PC-3 (cell line): Measurements from ENCODE around the gene ERBB2. TPM values are rescaled to one million over a fixed set of nuclear protein-coding genes. Genes with fewer than 3 reads are reported as not detected.

ENCODE experiments used
- ATAC-seq: fragments of 200-7000 bp; cut with Tn5 transposase; 2 replicates; pipeline ENCODE4 v1.9.1; 2020; ENCODE audit warnings: mild to moderate bottlenecking, moderate library complexity
- BruUV-seq: library from RNA; stranded (reverse); fragments of 400-500 nt; replicated peaks from 2 replicates; lab custom pipeline; 2021; lab: Mats Ljungman, UMichigan
- CTCF ChIA-PET: fragments of 300-600 bp; sonication (Branson Sonifier 250); formaldehyde crosslinking; loops from one replicate; lab custom pipeline; 2022; ENCODE audit warnings: antibody characterized with exemption; lab: Charles Lee
- POLR2A ChIA-PET: fragments of 300-600 bp; sonication (Branson Sonifier 250); formaldehyde crosslinking; loops from one replicate; lab custom pipeline; 2022; ENCODE audit warnings: antibody characterized with exemption; ENCODE audit not compliant: unreplicated experiment; lab: Charles Lee
- DNase-seq: peaks from one replicate; pipeline ENCODE4 v3.0.0-alpha.2; 2015
- H2AFZ ChIP-seq: fragments of 300-600 bp; sonication (generic); 2 replicates; pipeline ENCODE4 v1.6.0; 2016; ENCODE audit warnings: antibody characterized with exemption, low read length
- H3F3A ChIP-seq: fragments of 300-600 bp; sonication (generic); one replicate; pipeline ENCODE4 v1.6.0; 2017; ENCODE audit warnings: antibody characterized with exemption, low read length, control low read depth, mild to moderate bottlenecking; ENCODE audit not compliant: unreplicated experiment
- H3K27ac ChIP-seq: fragments of 300-600 bp; sonication (generic); 2 replicates; pipeline ENCODE4 v1.5.1; 2016; ENCODE audit warnings: mild to moderate bottlenecking, low read length
- H3K27me3 ChIP-seq: fragments of 300-600 bp; sonication (generic); 2 replicates; pipeline ENCODE4 v1.6.1; 2016; ENCODE audit warnings: low read length, mixed read lengths
- H3K36me3 ChIP-seq: fragments of 300-600 bp; sonication (generic); 2 replicates; pipeline ENCODE4 v1.6.1; 2016; ENCODE audit warnings: low read depth, mixed run types, low read length, mixed read lengths
- H3K4me1 ChIP-seq: fragments of 300-600 bp; sonication (generic); 2 replicates; pipeline ENCODE4 v1.5.1; 2016; ENCODE audit warnings: low read length; ENCODE audit not compliant: insufficient read depth
- H3K4me2 ChIP-seq: fragments of 300-600 bp; sonication (generic); 2 replicates; pipeline ENCODE4 v1.6.0; 2016; ENCODE audit warnings: low read length
- H3K4me3 ChIP-seq: fragments of 300-600 bp; sonication (generic); 2 replicates; pipeline ENCODE4 v1.5.1; 2016; ENCODE audit warnings: mild to moderate bottlenecking, low read length, mixed read lengths
- H3K79me2 ChIP-seq: fragments of 300-600 bp; sonication (generic); 2 replicates; pipeline ENCODE4 v1.6.1; 2017; ENCODE audit warnings: low read length, mixed read lengths
- H3K9ac ChIP-seq: fragments of 300-600 bp; sonication (generic); 2 replicates; pipeline ENCODE4 v1.6.0; 2016; ENCODE audit warnings: mild to moderate bottlenecking, low read length
- H3K9me2 ChIP-seq: fragments of 300-600 bp; sonication (generic); replicated peaks from 2 replicates; pipeline ENCODE4 v1.6.1; 2016; ENCODE audit warnings: mixed run types, low read length, mixed read lengths
- H3K9me3 ChIP-seq: fragments of 300-600 bp; sonication (generic); 2 replicates; pipeline ENCODE4 v1.6.1; 2016; ENCODE audit warnings: low read length, mixed read lengths
- H4K20me1 ChIP-seq: fragments of 300-600 bp; sonication (generic); 2 replicates; pipeline ENCODE4 v1.6.1; 2016; ENCODE audit warnings: low read length, mixed read lengths
- EZH2 ChIP-seq: fragments of 300-600 bp; sonication (generic); IDR thresholded peaks from one replicate; pipeline ENCODE4 v1.6.1; 2017; ENCODE audit warnings: antibody characterized with exemption, mild to moderate bottlenecking, low read length; ENCODE audit not compliant: unreplicated experiment
- EZH2phosphoT487 ChIP-seq: fragments of 300-600 bp; sonication (generic); IDR thresholded peaks from 2 replicates; pipeline ENCODE4 v1.6.1; 2018; ENCODE audit warnings: mild to moderate bottlenecking, antibody characterized with exemption, low read length, borderline replicate concordance
- intact Hi-C: fragments of 100-400 bp; cut with micrococcal nuclease; formaldehyde crosslinking; loops from 2 replicates; pipeline ENCODE4 v1.9.0; 2023
- total RNA-seq: library from RNA; depleted of rRNA; stranded (reverse); fragments of >200 nt; gene quantifications from 2 replicates; pipeline ENCODE4 v1.2.3, GENCODE V29; 2014
- TF ChIP-seq, protein P1 (sequence below): fragments of 300-600 bp; sonication (generic); conservative IDR thresholded peaks from 2 replicates; pipeline ENCODE4 v1.5.1; 2017; ENCODE audit warnings: antibody characterized with exemption, low read depth, mild to moderate bottlenecking, low read length

ERBB2 gene
- total RNA-seq, 1 experiment from 2014 or later = 36.2 TPM

DNA sequence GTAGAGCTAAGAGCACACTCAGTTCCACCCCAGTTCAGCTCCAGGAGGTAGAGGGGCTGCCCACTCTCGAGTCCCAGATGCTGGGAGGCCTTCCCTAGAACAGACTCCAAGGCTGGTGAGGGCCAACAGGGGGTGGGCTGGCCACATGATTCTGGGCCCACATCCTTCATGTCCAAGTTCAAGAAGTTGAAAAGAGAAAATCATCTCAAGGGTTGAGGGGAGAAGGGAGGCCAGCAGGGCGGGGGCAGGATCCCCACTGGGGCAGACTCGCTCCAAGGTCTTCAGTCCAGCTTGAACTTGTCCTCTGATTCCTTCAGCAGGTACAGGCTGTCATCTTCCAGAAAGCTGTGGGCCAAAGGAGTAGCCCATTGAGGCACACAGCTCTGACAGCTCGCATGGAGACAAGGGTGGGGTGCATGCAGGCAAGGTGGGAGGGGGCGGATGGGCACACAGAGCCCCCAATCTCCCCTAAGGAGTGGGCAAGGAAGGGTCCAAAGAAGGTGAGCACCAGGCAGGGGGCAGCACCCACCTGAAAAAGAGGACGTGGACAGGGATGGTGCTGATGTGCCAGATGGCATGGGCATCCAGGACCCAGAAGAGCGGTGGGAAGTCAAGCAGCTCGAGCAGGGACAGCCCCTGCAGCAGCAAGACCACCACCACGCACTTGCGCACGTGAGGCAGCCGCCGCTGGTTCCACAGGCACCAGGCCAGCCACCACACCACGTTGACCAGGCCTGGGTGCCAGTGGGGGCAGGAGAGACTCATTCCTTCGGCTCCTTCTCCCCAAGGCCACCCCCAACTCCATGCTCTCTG is 27.1 kb upstream of the ERBB2 start:
- no peak overlapping the region for H2AFZ ChIP-seq
- no peaks in the 10 kb centered on the region for H3K27me3 ChIP-seq
- H3K4me3 ChIP-seq = no peak overlapping the region
- peaks cover 15% of the 10 kb centered on the region; the same call in 1 of the 2 replicates for H3K4me1 ChIP-seq
- no peaks in the 10 kb centered on the region for H3F3A ChIP-seq
- DNase-seq (no peak), ATAC-seq (no peak)
- H3K4me2 ChIP-seq = no peak overlapping the region
- intact Hi-C loops = no loop called here
- H3K9me2 ChIP-seq = no peaks in the 10 kb centered on the region
- H3K9ac ChIP-seq = no peak overlapping the region
- no TSS peak for BruUV-seq
- H4K20me1 ChIP-seq = no peaks in the 10 kb centered on the region
- TF ChIP-seq, protein P1, sequence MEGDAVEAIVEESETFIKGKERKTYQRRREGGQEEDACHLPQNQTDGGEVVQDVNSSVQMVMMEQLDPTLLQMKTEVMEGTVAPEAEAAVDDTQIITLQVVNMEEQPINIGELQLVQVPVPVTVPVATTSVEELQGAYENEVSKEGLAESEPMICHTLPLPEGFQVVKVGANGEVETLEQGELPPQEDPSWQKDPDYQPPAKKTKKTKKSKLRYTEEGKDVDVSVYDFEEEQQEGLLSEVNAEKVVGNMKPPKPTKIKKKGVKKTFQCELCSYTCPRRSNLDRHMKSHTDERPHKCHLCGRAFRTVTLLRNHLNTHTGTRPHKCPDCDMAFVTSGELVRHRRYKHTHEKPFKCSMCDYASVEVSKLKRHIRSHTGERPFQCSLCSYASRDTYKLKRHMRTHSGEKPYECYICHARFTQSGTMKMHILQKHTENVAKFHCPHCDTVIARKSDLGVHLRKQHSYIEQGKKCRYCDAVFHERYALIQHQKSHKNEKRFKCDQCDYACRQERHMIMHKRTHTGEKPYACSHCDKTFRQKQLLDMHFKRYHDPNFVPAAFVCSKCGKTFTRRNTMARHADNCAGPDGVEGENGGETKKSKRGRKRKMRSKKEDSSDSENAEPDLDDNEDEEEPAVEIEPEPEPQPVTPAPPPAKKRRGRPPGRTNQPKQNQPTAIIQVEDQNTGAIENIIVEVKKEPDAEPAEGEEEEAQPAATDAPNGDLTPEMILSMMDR = no peak
- TF ChIP-seq EZH2phosphoT487 (no peak), EZH2 (no peak)
- no peaks in the 10 kb centered on the region for H3K36me3 ChIP-seq
- ChIA-PET POLR2A (no interaction called here), CTCF (interaction anchor here (1.2 kb wide), 1 partner anchor 51 kb away, joined by 4 read pairs; no protein-coding TSS in a partner anchor)
- H3K79me2 ChIP-seq = no peaks in the 10 kb centered on the region
- no peaks in the 10 kb centered on the region for H3K9me3 ChIP-seq
- no peak overlapping the region for H3K27ac ChIP-seq

DNA sequence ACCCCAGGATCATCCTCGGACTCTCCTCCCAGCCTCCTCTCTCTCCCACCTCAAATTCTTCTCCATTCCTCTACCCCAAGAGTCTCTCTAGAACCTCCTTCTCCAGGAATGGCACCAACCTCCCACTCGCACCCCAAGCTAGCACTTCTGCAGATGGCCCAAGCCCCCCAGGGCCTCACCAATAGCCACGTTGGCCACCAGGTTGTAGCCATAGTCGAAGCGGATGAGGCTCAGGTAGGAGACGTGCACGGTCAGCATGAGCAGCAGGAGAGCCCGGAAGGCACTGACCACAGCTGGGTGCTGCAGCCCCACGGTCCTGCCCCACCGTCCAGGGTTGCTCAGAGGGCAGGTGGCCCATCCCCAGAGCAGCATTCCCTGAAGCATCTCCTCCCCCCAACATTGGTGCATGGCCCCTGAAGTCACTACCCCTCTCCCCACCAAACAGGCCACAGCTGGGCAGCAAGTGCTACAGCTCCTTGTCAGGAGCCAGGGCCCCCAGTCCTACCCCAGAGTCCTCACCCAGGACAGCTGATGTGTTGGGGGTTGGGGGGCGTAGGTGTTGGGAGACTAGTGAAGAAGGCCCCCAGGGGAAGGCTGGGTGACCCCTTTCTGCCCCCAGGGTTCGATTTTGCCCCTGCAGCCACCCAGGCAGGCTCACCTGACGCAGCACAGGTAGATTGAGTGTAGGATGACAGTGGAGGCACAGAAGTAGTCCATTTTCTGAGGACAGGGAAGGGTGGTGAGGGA is 26.4 kb upstream of the ERBB2 start:
- Histone ChIP-seq H3K9ac (no peak overlapping the region), H3K4me3 (no peak overlapping the region), H3F3A (no peaks in the 10 kb centered on the region), H2AFZ (no peak overlapping the region), H3K79me2 (no peaks in the 10 kb centered on the region), H3K4me1 (peaks cover 14% of the 10 kb centered on the region; the same call in 1 of the 2 replicates), H3K27me3 (no peaks in the 10 kb centered on the region), H3K36me3 (no peaks in the 10 kb centered on the region), H3K9me3 (no peaks in the 10 kb centered on the region), H3K27ac (no peak overlapping the region), H3K4me2 (no peak overlapping the region), H3K9me2 (no peaks in the 10 kb centered on the region), H4K20me1 (no peaks in the 10 kb centered on the region)
- intact Hi-C loops = no loop called here
- BruUV-seq = no TSS peak
- DNase-seq (no peak), ATAC-seq (no peak)
- ChIA-PET POLR2A (no interaction called here), CTCF (no interaction called here)
- TF ChIP-seq EZH2phosphoT487 (no peak), EZH2 (no peak)
- TF ChIP-seq, protein P1 = no peak
